Kidney (tissue), 14 donors: ENCODE results near the gene MIOX. TPM values are rescaled to one million over a fixed set of nuclear protein-coding genes. Genes with fewer than 3 reads are reported as not detected.

Source experiments
- DNase-seq, 5 donors: peaks; one replicate each; pipeline ENCODE4 v3.0.0-alpha.2; 2013 to 2020
- FAIRE-seq: peaks from 2 replicates; lab custom pipeline; 2012; peaks lifted over from hg19 to GRCh38; lab: Jason Lieb, UNC
- H3K27ac ChIP-seq, 2 donors: one replicate each; pipeline ENCODE4 v1.7.0; 2013; ENCODE audit warnings: low read depth in 2 of 2, low read length in 2 of 2, inconsistent platforms in 1 of 2
- H3K27me3 ChIP-seq: one replicate; pipeline ENCODE4 v1.7.1; 2013; ENCODE audit warnings: low read length, inconsistent platforms; ENCODE audit not compliant: control insufficient read depth, insufficient read depth
- H3K36me3 ChIP-seq, 3 donors: one replicate each; pipeline versions ENCODE4 v1.7.0 to v1.7.1; 2013; ENCODE audit warnings: low read length in 3 of 3, control low read depth in 1 of 3, inconsistent platforms in 1 of 3; ENCODE audit not compliant: insufficient read depth in 3 of 3, control insufficient read depth in 2 of 3
- H3K4me1 ChIP-seq, 3 donors: one replicate each; pipeline versions ENCODE4 v1.7.0 to v1.7.1; 2013; ENCODE audit warnings: low read length in 3 of 3, inconsistent platforms in 1 of 3, low read depth in 1 of 3; ENCODE audit not compliant: control insufficient read depth in 2 of 3, insufficient read depth in 2 of 3
- H3K4me3 ChIP-seq, 3 donors: one replicate each; pipeline versions ENCODE4 v1.7.0 to v1.8.1; 2013; ENCODE audit warnings: low read length in 3 of 3, control low read depth in 1 of 3, inconsistent platforms in 1 of 3
- H3K9ac ChIP-seq, 3 donors: one replicate each; pipeline versions ENCODE4 v1.7.0 to v1.7.1; 2013; ENCODE audit warnings: low read length in 3 of 3, control low read depth in 1 of 3, inconsistent platforms in 1 of 3
- H3K9me3 ChIP-seq, 3 donors: one replicate each; pipeline versions ENCODE4 v1.7.0 to v1.7.1; 2013; ENCODE audit warnings: low read length in 3 of 3, control low read depth in 1 of 3, inconsistent platforms in 1 of 3; ENCODE audit not compliant: control insufficient read depth in 2 of 3, insufficient read depth in 1 of 3
- CTCF ChIP-seq: IDR thresholded peaks from 3 replicates; pipeline ENCODE4 v1.5.1; 2012; ENCODE audit warnings: mild to moderate bottlenecking, moderate library complexity, borderline replicate concordance; ENCODE audit not compliant: insufficient read depth; ENCODE audit errors: extremely low read depth
- intact Hi-C: fragments of 100-400 bp; cut with DNase I; formaldehyde crosslinking; loops from one replicate; pipeline ENCODE4 v1.11.1; 2022
- polyA plus RNA-seq: library from polyadenylated mRNA; stranded (reverse); fragments of 350-450 nt; fragmentation: Illumina TruSeq; extraction: RNeasy Lipid Tissue Mini Kit (QIAGEN cat#74804); gene quantifications from one replicate; pipeline ENCODE4 v1.2.3, GENCODE V29; 2014; ENCODE audit warnings: low read depth, low replicate concordance; ENCODE audit not compliant: insufficient read depth
- total RNA-seq: library from RNA; stranded (reverse); fragmentation: NEBNext Ultra II Directional; extraction: Animal tissue kit (Norgen Biotek cat#: 25700); gene quantifications from one replicate; pipeline ENCODE4 v1.2.1, GENCODE V29; 2021
- donor health status: control.
- donor health status: control.
- donor health status: control.
- donor health status: control.
- donor health status: control.
- donor health status: DM: yes; HTN: yes; CAD: no.
- donor health status: Normal renal cell carcinoma (clear cell type).

Gene MIOX
- total and polyA plus RNA-seq, 2 donors from 2014 or later, result 3.5 to 455 TPM

- intact Hi-C loops, result no loop called here
- Histone ChIP-seq H3K27me3 (no peaks in the 10 kb centered on the region), H3K9ac (no peak overlapping the region), H3K36me3 (peaks cover 0 to 37% (median 8%) of the 10 kb centered on the region in 3 donors), H3K9me3 (no peaks in the 10 kb centered on the region), H3K27ac (no peak overlapping the region), H3K4me3 (no peak overlapping the region), H3K4me1 (no peaks in the 10 kb centered on the region)
- no peak for FAIRE-seq
- TF ChIP-seq CTCF, result no peak
- DNase-seq, result no peak
Measured at GRCh38 chr22:50456466-50457234, 30.0 kb upstream of the MIOX start.

GRCh38 chr22:50459016-50459415 is 27.6 kb upstream of the MIOX start:
- no peaks in the 10 kb centered on the region for H3K4me1 ChIP-seq
- H3K4me3 ChIP-seq, result no peak overlapping the region
- FAIRE-seq (no peak), DNase-seq (no peak)
- H3K9ac ChIP-seq, result no peak overlapping the region
- H3K9me3 ChIP-seq, result no peaks in the 10 kb centered on the region
- no peaks in the 10 kb centered on the region for H3K27me3 ChIP-seq
- no peak overlapping the region for H3K27ac ChIP-seq
- TF ChIP-seq CTCF, result no peak
- H3K36me3 ChIP-seq, result peaks cover 0 to 55% (median 14%) of the 10 kb centered on the region in 3 donors
- intact Hi-C loops, result no loop called here

- H3K36me3 ChIP-seq, result peaks cover 0 to 58% (median 14%) of the 10 kb centered on the region in 3 donors
- no peaks in the 10 kb centered on the region for H3K27me3 ChIP-seq
- H3K9me3 ChIP-seq, result no peaks in the 10 kb centered on the region
- DNase-seq (no peak), FAIRE-seq (no peak)
- H3K9ac ChIP-seq, result no peak overlapping the region
- intact Hi-C loops, result no loop called here
- H3K4me3 ChIP-seq, result no peak overlapping the region
- no peaks in the 10 kb centered on the region for H3K4me1 ChIP-seq
- no peak overlapping the region for H3K27ac ChIP-seq
- no peak for TF ChIP-seq CTCF
Measured at GRCh38 chr22:50459496-50460140, 27.0 kb upstream of the MIOX start.
